ENCODE results near the gene TIMP2.

DNA sequence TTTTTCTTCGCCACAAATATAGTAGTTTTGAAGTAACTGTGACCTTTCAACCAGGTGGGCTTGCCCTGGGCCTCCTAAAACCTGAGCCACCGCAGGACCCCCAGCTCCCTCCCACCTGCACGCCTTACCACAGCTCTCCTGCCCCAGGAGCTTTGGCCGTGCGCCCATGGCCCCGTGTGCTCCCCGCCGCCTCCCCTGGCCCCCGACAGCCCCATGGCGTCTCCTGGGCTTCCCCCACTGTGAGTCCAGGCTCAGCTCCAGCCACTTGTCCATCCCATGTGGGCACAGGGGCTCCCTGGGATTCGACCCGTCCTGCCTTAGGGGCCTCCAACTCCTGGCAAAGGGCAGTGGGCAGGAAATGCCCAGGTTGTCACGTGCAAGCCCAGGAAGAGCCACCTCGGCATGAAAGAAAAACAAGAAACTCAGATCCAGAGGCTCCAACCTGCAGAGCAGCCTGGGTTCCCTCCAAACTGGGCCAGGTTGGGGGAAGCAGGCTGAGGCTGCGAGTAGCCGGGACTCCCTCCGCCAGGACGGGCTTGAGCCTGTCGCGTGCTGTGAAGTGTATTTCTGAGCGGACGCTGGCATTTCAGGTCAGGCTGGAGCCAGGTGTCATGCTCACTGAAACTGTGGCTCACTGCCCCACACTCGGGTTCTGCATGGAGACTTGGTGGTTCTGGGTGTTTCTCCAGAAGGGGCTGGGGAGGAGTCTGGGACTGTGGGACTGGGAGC, 48.8 kb upstream of the TIMP2 start:
- no peak for TF ChIP-seq POLR2A (IDR thresholded peaks at IDR 0.05)
- TF ChIP-seq, protein P1, sequence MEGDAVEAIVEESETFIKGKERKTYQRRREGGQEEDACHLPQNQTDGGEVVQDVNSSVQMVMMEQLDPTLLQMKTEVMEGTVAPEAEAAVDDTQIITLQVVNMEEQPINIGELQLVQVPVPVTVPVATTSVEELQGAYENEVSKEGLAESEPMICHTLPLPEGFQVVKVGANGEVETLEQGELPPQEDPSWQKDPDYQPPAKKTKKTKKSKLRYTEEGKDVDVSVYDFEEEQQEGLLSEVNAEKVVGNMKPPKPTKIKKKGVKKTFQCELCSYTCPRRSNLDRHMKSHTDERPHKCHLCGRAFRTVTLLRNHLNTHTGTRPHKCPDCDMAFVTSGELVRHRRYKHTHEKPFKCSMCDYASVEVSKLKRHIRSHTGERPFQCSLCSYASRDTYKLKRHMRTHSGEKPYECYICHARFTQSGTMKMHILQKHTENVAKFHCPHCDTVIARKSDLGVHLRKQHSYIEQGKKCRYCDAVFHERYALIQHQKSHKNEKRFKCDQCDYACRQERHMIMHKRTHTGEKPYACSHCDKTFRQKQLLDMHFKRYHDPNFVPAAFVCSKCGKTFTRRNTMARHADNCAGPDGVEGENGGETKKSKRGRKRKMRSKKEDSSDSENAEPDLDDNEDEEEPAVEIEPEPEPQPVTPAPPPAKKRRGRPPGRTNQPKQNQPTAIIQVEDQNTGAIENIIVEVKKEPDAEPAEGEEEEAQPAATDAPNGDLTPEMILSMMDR (IDR thresholded peaks at IDR 0.05), result no peak
